Occipital lobe (tissue), 2 donors: ENCODE measurements around the gene HINT1. TPM values are rescaled to one million over a fixed set of nuclear protein-coding genes. Genes with fewer than 3 reads are reported as not detected.
"Not testable (repeated sequence)": the region's sequence is repeated elsewhere in the genome, so short reads cannot be mapped to it uniquely, and the experiment has no call there.

Experiments
- DNase-seq: peaks from one replicate; lab custom pipeline; 2025; lab: John Stamatoyannopoulos, UW
- total RNA-seq: library from RNA; depleted of rRNA; stranded (reverse); fragments of >200 nt; gene quantifications from one replicate; pipeline ENCODE4 v1.2.3, GENCODE V29; 2014

HINT1 gene
- total RNA-seq, result 173 TPM

GRCh38 chr5:131165119-131165727 lies at the start of gene HINT1:
Gene HINT1, minus strand, starts transcription at chr5:131165256. Its CDS starts 51 bp downstream, at chr5:131165205.
- peak; percentile 86 for DNase-seq

- DNase-seq, result no peak
These were observed 49.7 kb upstream of the HINT1 start for GRCh38 chr5:131214609-131215227.

- DNase-seq, result no peak
These were observed 47.5 kb upstream of the HINT1 start for GRCh38 chr5:131212471-131213021.

GRCh38 chr5:131211669-131212068 lies 46.6 kb upstream of the HINT1 start:
- DNase-seq, result no peak

- DNase-seq, result no peak
These were observed 45.1 kb upstream of the HINT1 start for GRCh38 chr5:131210151-131210510.

- DNase-seq, result no peak
These were observed 44.6 kb upstream of the HINT1 start for GRCh38 chr5:131209506-131210150.

- DNase-seq, result no peak
These were observed 44.1 kb upstream of the HINT1 start for GRCh38 chr5:131209175-131209505.

GRCh38 chr5:131206772-131207171 lies 41.7 kb upstream of the HINT1 start:
- DNase-seq, result no peak

- DNase-seq, result no peak
These were observed 41.0 kb upstream of the HINT1 start for GRCh38 chr5:131206061-131206460.

- no peak for DNase-seq
These were observed 39.9 kb upstream of the HINT1 start for GRCh38 chr5:131204964-131205363.

- no peak for DNase-seq
These were observed 35.5 kb upstream of the HINT1 start for GRCh38 chr5:131200560-131200959.

- DNase-seq, result no peak
These were observed 33.6 kb upstream of the HINT1 start for GRCh38 chr5:131198625-131199024.

GRCh38 chr5:131196331-131196730 lies 31.3 kb upstream of the HINT1 start:
- DNase-seq, result no peak

GRCh38 chr5:131195696-131196095 lies 30.6 kb upstream of the HINT1 start:
- DNase-seq, result no peak

- DNase-seq, result no peak
These were observed 29.7 kb upstream of the HINT1 start for GRCh38 chr5:131194725-131195124.

- DNase-seq, result not testable (repeated sequence)
These were observed 28.8 kb upstream of the HINT1 start for GRCh38 chr5:131193897-131194296.

- DNase-seq, result no peak
These were observed 28.1 kb upstream of the HINT1 start for GRCh38 chr5:131193106-131193505.

- no peak for DNase-seq
These were observed 21.7 kb upstream of the HINT1 start for GRCh38 chr5:131186561-131187256.

- no peak for DNase-seq
These were observed 20.6 kb upstream of the HINT1 start for GRCh38 chr5:131185523-131186104.

GRCh38 chr5:131182839-131183238 lies 17.8 kb upstream of the HINT1 start:
- no peak for DNase-seq

- no peak for DNase-seq
These were observed 15.4 kb upstream of the HINT1 start for GRCh38 chr5:131180407-131180806.

- no peak for DNase-seq
These were observed 6.3 kb upstream of the HINT1 start for GRCh38 chr5:131171276-131171810.
